HCT116 (cell line): Measurements from ENCODE around the gene CRACDL. TPM values are rescaled to one million over a fixed set of nuclear protein-coding genes. Genes with fewer than 3 reads are reported as not detected.

Experiments
- ATAC-seq: fragments of 200-7000 bp; cut with Tn5 transposase; 2 replicates; pipeline ENCODE4 v1.9.1; 2020; ENCODE audit warnings: mild to moderate bottlenecking, moderate library complexity
- BruUV-seq: library from RNA; stranded (reverse); fragments of 400-500 nt; replicated peaks from 2 replicates; lab custom pipeline; 2021; lab: Mats Ljungman, UMichigan
- CTCF ChIA-PET: fragments of 300-600 bp; sonication (Branson Sonifier 250); formaldehyde crosslinking; loops from one replicate; lab custom pipeline; 2021; ENCODE audit warnings: antibody characterized with exemption; lab: Charles Lee
- POLR2A ChIA-PET: fragments of 300-600, 350-600 bp; sonication (Branson Sonifier 250); formaldehyde crosslinking; loops from one replicate; lab custom pipeline; 2021; ENCODE audit warnings: antibody characterized with exemption; lab: Charles Lee
- RAD21 ChIA-PET, 2 experiments: fragments of 300-600 bp; sonication (Branson Sonifier 250); formaldehyde crosslinking; loops; one replicate each; lab custom pipeline; 2023; ENCODE audit warnings: low total read pairs in 2 of 2; ENCODE audit not compliant: uncharacterized antibody in 2 of 2, unreplicated experiment in 2 of 2, low non-redundant PET in 1 of 2; lab: Charles Lee
- DNase-seq: peaks from one replicate; pipeline ENCODE4 v3.0.0-alpha.2; 2010; ENCODE audit warnings: low read depth, low spot score
- H2AFZ ChIP-seq: fragments of 200-600 bp; shearing (Covaris generic), sonication (generic); 2 replicates; pipeline ENCODE4 v1.6.1; 2017; ENCODE audit warnings: low read depth, mixed run types, mixed read lengths, antibody characterized with exemption, low read length; ENCODE audit not compliant: poor library complexity, severe bottlenecking
- H3K27ac ChIP-seq: 2 replicates; pipeline ENCODE4 v1.5.1; 2012; ENCODE audit warnings: low read depth, low read length
- H3K27me3 ChIP-seq: fragments of 200-600 bp; sonication (generic); 2 replicates; pipeline ENCODE4 v1.6.1; 2016; ENCODE audit warnings: mixed run types, low read length, mixed read lengths; ENCODE audit not compliant: insufficient read depth
- H3K36me3 ChIP-seq, 2 experiments: fragments of 200-500 bp in 1 of 2; fragments of 200-600 bp in 1 of 2; sonication (Bioruptor generic) in 1 of 2; sonication (generic) in 1 of 2; 2 replicates each; pipeline versions ENCODE4 v1.5.1 to v1.6.1; 2014 to 2016; ENCODE audit warnings: low read length in 2 of 2, inconsistent platforms in 1 of 2, mixed read lengths in 1 of 2, mixed run types in 1 of 2; ENCODE audit not compliant: insufficient read depth in 2 of 2, control insufficient read depth in 1 of 2
- H3K4me1 ChIP-seq, 2 experiments: fragments of 200-600 bp in 1 of 2; sonication (generic) in 1 of 2; 2 replicates each; pipeline versions ENCODE4 v1.5.1 to v1.6.1; 2012 to 2017; ENCODE audit warnings: low read length in 2 of 2, inconsistent platforms in 1 of 2, mild to moderate bottlenecking in 1 of 2, mixed read lengths in 1 of 2, mixed run types in 1 of 2, moderate library complexity in 1 of 2; ENCODE audit not compliant: insufficient read depth in 2 of 2, control insufficient read depth in 1 of 2
- H3K4me2 ChIP-seq: fragments of 200-600 bp; sonication (generic); 2 replicates; pipeline ENCODE4 v1.6.1; 2017; ENCODE audit warnings: mixed run types, low read length, mixed read lengths
- H3K4me3 ChIP-seq, 2 experiments: fragments of 200-600 bp in 1 of 2; sonication (generic) in 1 of 2; replicated peaks in 1 of 2; 2 replicates each; pipeline ENCODE4 v1.5.1; 2011 to 2016; ENCODE audit warnings: low read length in 2 of 2, control low read depth in 1 of 2, low read depth in 1 of 2, mild to moderate bottlenecking in 1 of 2, mixed read lengths in 1 of 2, mixed run types in 1 of 2
- H3K79me2 ChIP-seq: fragments of 200-600 bp; sonication (generic); 2 replicates; pipeline ENCODE4 v1.6.1; 2017; ENCODE audit warnings: mild to moderate bottlenecking, mixed run types, low read length, moderate library complexity, mixed read lengths; ENCODE audit not compliant: insufficient read depth
- H3K9ac ChIP-seq: fragments of 200-600 bp; sonication (generic); 2 replicates; pipeline ENCODE4 v1.6.1; 2016; ENCODE audit warnings: low read length, mixed read lengths
- H3K9me2 ChIP-seq: fragments of 200-600 bp; sonication (generic), shearing (Covaris generic); 2 replicates; pipeline ENCODE4 v1.6.1; 2017; ENCODE audit warnings: mixed run types, mild to moderate bottlenecking, moderate library complexity; ENCODE audit not compliant: insufficient read depth
- H3K9me3 ChIP-seq, 2 experiments: fragments of 200-500 bp in 1 of 2; fragments of 200-600 bp in 1 of 2; sonication (Bioruptor generic) in 1 of 2; sonication (generic) in 1 of 2; 2 replicates each; pipeline ENCODE4 v1.6.1; 2014 to 2017; ENCODE audit warnings: low read length in 2 of 2, mixed read lengths in 2 of 2, inconsistent platforms in 1 of 2, low read depth in 1 of 2, mild to moderate bottlenecking in 1 of 2, mixed run types in 1 of 2, moderate library complexity in 1 of 2; ENCODE audit not compliant: control insufficient read depth in 1 of 2, insufficient read depth in 1 of 2
- H4K20me1 ChIP-seq: fragments of 200-600 bp; sonication (generic), shearing (Covaris generic); 2 replicates; pipeline ENCODE4 v1.6.1; 2017; ENCODE audit warnings: mixed run types, mild to moderate bottlenecking, moderate library complexity; ENCODE audit not compliant: insufficient read depth
- ATF3 ChIP-seq: IDR thresholded peaks from 2 replicates; pipeline ENCODE4 v1.6.1; 2012
- CBX3 ChIP-seq: IDR thresholded peaks from 2 replicates; pipeline ENCODE4 v1.6.1; 2012; ENCODE audit warnings: low read depth
- ELF1 ChIP-seq: IDR thresholded peaks from 2 replicates; pipeline ENCODE4 v1.6.1; 2012; ENCODE audit warnings: low read depth, borderline replicate concordance
- EZH2phosphoT487 ChIP-seq: fragments of 200-600 bp; IDR thresholded peaks from 2 replicates; pipeline ENCODE4 v1.6.1; 2018; ENCODE audit warnings: antibody characterized with exemption, borderline replicate concordance
- FOSL1 ChIP-seq: IDR thresholded peaks from 2 replicates; pipeline ENCODE4 v1.6.1; 2012; ENCODE audit warnings: low read depth
- MAX ChIP-seq: IDR thresholded peaks from 2 replicates; pipeline ENCODE4 v1.6.1; 2012
- POLR2A ChIP-seq: IDR thresholded peaks from 2 replicates; pipeline ENCODE4 v1.7.0; 2011; ENCODE audit warnings: borderline replicate concordance; ENCODE audit not compliant: insufficient read depth, insufficient read length; ENCODE audit errors: extremely low read depth
- POLR2AphosphoS5 ChIP-seq: IDR thresholded peaks from 2 replicates; pipeline ENCODE4 v1.6.1; 2011; ENCODE audit warnings: mild to moderate bottlenecking, low read depth, low read length, moderate library complexity
- REST ChIP-seq: IDR thresholded peaks from 2 replicates; pipeline ENCODE4 v1.6.1; 2012; ENCODE audit warnings: low read depth
- SP1 ChIP-seq: IDR thresholded peaks from 2 replicates; pipeline ENCODE4 v1.6.1; 2012; ENCODE audit warnings: low read depth
- TCF7L2 ChIP-seq: IDR thresholded peaks from 2 replicates; pipeline ENCODE4 v1.7.0; 2011; ENCODE audit warnings: borderline replicate concordance, inconsistent platforms; ENCODE audit not compliant: insufficient read depth, insufficient read length; ENCODE audit errors: extremely low read depth
- YY1 ChIP-seq: IDR thresholded peaks from 2 replicates; pipeline ENCODE4 v1.6.1; 2011; ENCODE audit warnings: low read length, low read depth, moderate library complexity, mild to moderate bottlenecking; ENCODE audit not compliant: insufficient replicate concordance; ENCODE audit errors: extremely low read depth
- ZBTB33 ChIP-seq: IDR thresholded peaks from 2 replicates; pipeline ENCODE4 v1.6.1; 2011; ENCODE audit warnings: mild to moderate bottlenecking, low read length, moderate library complexity; ENCODE audit not compliant: insufficient replicate concordance; ENCODE audit errors: extremely low read depth
- intact Hi-C: fragments of 100-400 bp; cut with micrococcal nuclease; formaldehyde crosslinking; loops from 2 replicates; pipeline ENCODE4 v1.10.0; 2022
- total RNA-seq: library from RNA; stranded (reverse); gene quantifications from one replicate; pipeline ENCODE4 v1.2.1, GENCODE V29; 2021; ENCODE audit not compliant: unreplicated experiment

Gene CRACDL
- total RNA-seq, 1 experiment from 2014 or later, result 1.1 TPM

DNA sequence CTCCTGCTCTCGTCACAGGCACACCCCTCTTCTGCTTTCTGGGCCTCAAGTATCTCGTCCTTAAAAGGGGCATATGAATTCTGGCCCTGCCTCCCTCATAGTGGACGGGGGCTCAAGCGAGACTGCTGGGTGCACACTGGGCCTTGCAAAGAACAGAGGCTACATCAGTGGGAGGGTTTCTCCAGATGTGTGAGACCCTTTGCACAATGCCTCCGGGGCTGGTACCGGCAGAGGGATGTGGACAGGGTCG, 25.0 kb downstream of the CRACDL start:
- Histone ChIP-seq H3K9me3 (no peaks in the 10 kb centered on the region), H2AFZ (no peak overlapping the region), H3K4me3 (no peak overlapping the region), H3K27me3 (no peaks in the 10 kb centered on the region), H3K4me2 (no peak overlapping the region), H3K79me2 (no peaks in the 10 kb centered on the region), H3K9me2 (no peaks in the 10 kb centered on the region), H3K4me1 (peaks cover 36 to 46% of the 10 kb centered on the region in 2 experiments), H3K27ac (no peak overlapping the region), H3K9ac (no peak overlapping the region), H3K36me3 (no peaks in the 10 kb centered on the region), H4K20me1 (no peaks in the 10 kb centered on the region)
- no peak for ATAC-seq
- no TSS peak for BruUV-seq
- ChIA-PET CTCF (no interaction called here), POLR2A (no interaction called here), RAD21 (no interaction called here)
- intact Hi-C loops, result no loop called here
- DNase-seq, result no peak
- TF ChIP-seq YY1, result no peak
- no peak for TF ChIP-seq CBX3
- TF ChIP-seq ZBTB33, result no peak
- no peak for TF ChIP-seq POLR2AphosphoS5
- no peak for TF ChIP-seq TCF7L2
- no peak for TF ChIP-seq MAX
- TF ChIP-seq POLR2A, result no peak
- TF ChIP-seq ATF3, result no peak
- no peak for TF ChIP-seq FOSL1
- TF ChIP-seq ELF1, result no peak
- TF ChIP-seq SP1, result no peak
- no peak for TF ChIP-seq REST
- TF ChIP-seq EZH2phosphoT487, result no peak
